HG03103 (cell line): ENCODE measurements around the gene STYXL1.

Experiments used
- ATAC-seq: cut with Tn5 transposase; IDR thresholded peaks from one replicate; pipeline ENCODE4 v1.9.1; 2021; ENCODE audit warnings: low read depth; ENCODE audit not compliant: unreplicated experiment

Gene STYXL1

DNA sequence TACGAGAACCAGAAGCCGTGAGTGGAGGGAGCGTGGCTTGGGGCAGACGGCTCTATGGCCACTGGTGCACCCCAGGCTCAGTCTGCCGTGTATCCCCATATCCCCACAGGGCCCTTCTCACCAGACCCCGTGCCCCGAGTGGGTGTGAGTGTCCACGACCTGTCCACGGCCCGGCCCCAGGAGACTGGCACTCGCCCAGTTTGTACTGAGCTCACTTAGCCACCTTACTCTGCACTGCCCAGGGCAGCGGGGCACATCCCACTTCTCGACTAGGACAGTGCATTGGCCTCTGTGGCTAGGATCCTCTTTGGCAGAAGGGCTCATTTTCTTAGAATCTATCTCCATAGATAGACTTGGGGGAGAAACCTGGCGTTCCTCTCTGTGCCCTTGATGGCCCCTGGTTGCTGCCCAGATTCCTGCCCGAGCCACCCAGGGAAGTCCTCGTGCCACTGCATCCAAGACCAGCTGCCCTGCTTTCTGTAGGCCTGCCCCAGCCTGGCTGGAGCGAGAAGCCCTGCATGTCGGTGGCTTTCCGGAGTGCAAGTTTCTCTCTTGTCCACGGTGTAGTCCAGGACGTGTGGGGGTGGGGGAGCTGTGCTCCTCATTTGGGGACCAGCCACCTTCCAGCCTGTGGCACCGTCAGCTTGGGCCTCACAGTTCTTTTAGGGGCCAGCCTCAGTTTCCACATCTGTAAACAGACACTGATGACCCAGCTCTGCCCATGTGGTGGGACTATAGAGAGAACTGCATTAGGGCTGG is 65.3 kb downstream of the STYXL1 start:
- no peak for ATAC-seq

DNA sequence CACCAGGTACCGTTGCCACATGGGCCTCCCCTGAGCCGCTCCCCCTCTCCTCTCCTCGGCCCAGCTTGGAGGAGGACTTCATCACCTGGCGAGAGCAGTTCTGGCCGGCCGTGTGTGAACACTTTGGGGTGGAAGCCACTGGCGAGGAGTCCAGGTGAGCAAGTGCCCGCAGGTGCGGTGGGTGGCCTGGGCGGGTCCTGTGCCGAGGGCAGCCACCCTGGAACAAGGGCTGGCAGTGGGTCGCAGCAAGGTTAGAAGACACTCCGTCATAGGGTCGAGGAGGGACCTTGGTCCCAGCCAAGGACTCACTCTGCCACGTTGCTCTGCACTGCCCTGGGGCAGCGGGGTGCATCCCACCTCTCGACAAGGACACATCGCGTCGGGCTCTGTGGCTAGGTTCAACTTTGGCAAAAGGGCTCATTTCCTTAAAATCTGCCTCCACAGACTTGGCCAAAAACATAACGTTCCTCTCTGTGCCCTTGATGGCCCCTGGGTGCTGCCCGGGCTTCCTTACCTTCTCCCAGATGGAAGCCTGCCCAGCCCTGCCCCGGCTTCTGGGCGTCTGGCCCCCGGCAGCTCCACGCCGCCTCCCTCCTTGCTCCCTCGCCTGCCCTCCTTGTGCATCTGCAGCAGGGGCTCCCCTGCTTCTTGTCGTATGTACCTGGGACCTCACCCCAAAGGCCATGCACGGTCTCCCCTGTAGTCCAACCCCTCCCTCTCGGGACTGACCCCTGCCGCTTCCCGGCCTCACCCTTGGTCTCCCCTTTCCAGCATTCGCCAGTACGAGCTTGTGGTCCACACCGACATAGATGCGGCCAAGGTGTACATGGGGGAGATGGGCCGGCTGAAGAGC is 66.1 kb downstream of the STYXL1 start:
- ATAC-seq: no peak

DNA sequence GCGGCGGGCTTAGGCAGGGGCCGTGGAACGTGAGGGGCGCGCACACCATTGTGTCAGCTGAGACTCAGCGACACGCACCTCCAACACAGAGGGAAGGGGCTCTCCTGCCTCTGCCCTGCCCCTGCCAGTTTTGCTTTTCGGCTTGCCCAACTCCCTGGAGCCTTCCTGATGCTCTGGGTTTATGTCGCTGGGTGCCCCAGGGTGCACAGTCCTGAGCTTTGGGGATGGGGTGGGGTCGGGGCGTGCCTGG is 66.7 kb downstream of the STYXL1 start:
- no peak for ATAC-seq

DNA sequence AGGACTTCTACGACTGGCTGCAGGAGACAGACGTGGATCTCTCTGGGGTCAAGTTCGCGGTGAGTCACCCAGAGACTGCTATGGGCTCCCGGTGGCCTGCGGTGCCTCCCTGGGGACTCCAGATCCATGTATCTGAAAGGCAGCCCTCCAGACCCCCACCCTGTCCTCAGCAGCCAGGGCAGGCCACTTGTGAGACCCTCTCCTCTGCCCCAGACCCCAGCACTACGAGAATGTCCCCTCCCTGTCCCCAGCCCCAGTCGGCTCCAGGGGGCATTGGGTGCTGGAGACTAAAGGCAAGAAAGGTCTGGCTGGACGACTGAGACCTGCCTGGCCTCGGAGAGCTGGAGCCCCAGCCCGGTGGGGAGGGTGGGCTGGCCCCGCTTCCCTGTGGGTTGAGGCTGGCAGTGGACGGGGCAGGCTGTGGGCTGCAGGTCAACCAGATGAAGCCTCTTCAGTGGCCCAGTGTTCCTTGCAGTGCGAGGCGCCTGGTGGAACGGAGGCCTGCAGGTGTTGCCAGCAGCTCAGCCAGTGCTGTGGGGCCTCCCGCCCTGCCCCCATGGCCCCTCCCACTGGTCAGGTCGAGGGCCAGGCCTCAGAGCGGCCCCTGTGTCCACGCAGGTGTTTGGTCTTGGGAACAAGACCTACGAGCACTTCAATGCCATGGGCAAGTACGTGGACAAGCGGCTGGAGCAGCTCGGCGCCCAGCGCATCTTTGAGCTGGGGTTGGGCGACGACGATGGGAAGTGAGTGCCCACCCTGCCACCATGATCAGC is 67.2 kb downstream of the STYXL1 start:
- no peak for ATAC-seq

DNA sequence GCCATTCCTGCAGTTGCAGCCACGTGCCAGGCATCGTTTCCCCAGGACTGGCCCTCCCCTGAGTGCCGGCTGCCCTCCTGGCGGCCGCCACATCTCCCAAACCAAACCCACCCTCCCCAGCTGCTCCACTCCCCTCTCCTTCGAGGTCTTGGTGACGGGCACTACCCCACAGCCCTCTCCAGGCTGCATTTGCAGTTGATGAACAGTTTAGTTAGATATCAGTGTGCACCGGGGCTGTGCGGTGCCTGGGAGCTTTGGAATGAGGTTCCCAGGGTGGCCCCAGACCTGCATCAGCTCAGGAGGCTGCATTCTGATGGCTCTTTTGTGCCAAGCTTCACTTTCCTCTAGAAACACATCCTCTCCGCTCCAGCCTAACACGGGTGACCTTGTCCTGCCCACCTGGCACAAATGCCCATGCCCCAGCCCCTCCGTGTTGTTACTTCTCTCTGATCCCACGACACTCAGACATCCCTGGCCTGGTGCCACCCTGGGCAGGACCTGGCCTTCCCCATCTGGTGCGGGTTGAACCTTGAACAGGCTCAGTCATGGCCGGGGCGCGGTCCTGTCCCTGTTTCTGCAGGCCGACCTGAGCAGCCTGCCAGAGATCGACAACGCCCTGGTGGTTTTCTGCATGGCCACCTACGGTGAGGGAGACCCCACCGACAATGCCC is 67.9 kb downstream of the STYXL1 start:
- ATAC-seq: no peak

DNA sequence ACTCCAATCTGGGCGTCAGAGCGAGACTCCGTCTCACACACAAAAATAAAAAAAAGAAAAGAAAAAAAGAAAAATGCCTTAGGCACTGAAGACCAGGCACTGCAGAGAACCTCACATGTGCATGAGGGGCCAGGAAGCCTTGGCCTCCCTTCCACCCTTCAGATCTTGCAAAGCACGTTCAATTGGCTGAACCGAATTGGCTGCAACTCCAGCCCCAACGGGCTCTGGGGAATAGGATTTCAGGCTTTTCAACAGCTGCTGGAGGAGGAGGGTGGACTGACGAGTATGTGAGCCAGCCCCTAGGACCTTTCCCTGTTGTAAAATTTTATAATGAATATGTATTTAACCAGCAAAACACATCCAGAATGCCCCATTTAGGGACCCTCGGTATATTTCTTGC is 70.1 kb downstream of the STYXL1 start:
- ATAC-seq: no peak

DNA sequence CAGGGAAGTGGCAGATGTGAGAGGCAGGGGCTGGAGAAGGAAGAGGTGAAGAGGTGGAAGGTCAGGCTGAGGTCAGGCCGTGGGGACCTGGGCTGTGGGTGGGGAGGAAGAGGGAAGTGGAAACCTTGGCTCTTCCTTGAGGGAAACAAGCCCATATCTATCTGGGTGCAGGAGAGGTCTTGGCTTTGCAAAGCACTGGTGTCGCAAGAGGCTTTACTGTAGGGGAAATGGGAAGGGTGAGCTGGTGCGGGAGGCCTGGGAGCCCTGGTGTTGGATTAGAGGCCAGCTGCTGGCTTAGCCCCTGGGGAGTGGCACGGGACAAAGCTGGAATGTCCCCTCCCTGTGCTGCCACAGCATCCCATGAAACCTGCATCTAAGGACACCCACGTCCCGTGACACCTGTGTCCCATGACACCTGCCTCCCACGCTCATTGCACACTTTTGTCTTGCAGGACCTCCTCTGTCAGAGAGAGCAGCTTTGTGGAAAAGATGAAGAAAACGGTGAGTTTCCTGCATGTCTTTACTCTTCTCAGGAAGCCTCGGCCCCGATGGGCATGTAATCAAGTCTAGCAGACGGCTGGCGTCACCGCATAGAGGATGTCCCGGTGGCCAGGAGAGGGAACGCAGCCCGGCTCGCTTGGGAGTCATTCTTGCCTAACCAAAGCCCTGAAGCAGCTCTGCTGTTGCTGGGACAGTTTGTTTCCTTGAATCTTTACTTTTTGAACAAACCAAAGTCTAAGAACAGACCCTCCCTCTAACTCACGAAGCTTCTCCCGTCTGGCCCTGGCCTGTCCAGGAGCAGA is 75.6 kb downstream of the STYXL1 start:
- no peak for ATAC-seq

DNA sequence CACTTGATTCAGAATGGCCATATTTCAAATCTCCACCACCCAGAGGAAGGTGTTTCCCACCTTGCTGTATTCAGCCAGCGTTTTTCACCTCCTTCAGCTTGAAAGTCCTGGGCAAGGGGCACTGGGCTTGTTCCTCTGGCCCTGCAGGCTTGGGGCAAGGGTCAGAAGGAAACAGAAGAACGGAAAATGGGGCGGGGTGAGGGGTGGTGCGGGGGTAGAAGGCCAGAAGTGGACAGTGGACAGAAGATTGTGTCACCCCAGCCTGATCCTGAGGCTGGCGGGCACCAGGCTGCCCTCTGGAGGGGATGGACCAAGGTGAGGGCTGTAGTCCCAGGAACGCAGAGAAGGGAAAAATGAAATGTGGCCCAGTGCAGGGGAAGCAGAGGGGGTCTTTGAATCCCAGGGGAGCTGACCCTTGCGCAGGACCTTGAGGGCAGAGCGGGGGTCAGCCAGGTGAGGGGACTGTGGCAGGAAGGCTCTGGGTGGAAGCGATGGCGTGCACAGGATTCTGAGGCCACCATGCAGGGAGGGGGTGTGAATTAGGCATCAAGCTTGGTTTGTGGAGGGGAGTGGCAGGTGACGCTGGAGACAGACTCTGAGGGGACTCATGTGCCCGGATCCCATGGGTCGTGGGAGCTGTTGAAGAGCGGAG is 76.4 kb downstream of the STYXL1 start:
- no peak for ATAC-seq

DNA sequence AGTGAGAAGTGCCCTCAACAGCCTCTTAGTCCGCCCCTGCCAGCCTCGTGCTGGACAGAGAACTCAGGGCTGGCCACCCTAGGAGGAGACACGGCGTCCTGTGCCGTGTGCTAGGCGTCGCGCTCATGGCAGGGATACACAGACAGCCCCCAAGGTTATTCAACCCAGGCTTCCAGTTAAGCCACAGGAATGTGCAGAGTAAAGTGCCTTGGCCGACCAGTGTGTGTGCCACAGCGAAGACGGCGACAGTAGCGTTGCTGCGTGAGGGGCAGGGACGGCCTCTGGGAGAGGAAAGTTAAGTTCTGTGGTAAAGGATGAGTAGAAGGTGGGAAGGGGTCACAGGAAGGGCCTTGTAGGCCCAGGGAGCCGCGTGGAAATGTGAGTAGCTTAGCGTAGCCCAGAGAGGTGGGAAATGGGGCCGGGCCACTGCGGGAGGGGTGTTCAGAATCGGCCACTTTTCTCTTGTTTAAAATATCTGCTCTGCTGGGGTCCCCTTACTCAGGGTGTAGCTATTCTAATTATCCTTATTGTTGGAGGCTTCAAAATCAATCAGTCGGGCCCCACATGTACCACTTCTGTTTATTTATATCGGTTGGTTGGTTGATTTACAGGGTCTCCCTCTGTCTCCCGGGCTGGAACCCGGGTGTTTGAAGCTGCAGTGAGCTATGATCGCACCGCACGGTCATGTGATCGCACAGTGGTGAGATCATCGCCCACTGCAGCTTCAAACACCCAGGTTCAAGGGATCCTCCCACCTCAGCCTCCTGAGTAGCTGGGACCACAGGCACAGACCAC is 77.9 kb downstream of the STYXL1 start:
- no peak for ATAC-seq

DNA sequence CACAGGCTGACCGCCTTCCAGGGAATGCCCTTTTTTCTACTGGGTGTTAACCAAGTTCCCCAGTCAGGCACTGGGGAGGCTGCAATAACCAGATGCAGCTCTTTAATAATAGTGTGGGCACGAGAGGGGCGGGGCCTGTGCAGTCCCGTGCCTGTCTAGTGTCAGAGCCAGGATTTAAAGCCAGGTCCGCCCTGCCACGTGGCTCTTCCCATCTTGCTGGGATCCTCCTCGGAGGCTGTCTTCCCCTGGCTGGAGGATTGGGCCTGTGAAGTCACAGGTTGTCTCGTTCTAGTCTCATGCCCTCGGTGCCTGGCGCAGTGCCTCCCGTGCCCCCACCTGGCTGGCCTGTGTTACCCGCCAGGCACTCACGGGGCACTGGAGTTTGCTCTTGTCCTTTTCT is 78.6 kb downstream of the STYXL1 start:
- ATAC-seq: no peak

DNA sequence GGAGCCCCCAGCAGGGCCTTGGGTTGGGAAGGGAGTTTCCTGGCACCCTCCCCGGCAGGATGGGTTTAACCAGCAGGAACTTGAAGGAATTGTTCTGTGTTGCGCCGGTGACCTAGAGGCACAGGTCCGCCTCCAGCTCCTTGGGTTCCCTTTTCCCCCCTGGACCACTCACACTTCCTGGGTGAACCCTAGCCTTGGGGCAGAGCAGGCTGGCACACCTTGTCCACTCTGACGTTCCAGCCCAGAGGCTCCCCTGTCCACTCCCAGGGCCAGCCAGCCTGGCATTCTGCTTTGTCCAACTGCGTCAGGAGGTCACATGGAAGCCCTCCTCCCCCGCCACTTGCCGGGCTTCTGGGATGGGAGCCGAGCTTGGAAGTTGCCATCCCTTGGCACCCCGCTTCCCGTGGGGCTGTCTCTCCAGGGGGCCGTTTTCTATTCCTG is 79.2 kb downstream of the STYXL1 start:
- no peak for ATAC-seq

DNA sequence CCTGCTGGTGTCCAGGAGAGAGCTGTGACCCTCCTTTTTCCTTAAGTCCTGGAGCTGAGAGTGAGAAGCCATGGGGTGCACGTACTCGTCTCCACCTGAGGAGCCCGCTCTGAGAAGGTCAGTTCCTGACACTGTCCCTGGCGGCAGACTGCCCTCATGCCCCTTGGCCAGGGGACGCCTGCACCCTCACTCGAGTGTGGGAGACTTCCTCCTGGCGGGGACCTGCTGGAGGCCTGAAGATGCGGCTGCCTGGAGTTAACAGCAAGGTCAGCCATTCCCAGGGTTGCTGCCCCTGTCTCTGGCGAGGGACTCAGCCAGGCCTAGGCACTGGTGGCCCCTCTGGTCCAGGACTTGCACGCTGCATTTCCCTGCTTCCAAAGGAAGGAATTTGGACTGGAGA is 79.8 kb downstream of the STYXL1 start:
- ATAC-seq: no peak

DNA sequence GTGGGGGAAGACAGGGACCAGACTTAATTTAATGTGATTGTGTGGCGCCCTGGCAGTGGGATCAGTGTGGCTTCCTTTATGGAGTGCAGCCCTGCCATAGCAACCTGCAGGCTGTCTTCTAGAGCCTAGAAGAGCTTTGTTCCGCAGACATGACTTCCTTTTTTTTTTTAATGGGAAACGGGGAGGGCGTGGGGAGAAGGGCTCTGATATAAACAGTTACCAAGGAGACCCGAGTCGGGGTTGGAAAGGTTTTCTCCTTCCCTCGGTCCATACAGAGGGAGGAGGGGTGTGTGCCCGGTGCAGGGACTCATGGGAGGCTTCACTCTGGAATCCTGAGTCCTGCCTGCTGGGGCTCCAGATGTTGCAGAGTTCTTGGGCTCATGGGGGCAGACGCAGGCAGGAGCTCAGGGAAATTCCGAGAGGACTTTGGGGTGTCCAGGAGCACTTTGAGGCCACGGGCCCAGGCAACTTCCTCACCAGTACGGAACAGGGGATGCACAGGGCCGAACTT is 80.3 kb downstream of the STYXL1 start:
- ATAC-seq: no peak

DNA sequence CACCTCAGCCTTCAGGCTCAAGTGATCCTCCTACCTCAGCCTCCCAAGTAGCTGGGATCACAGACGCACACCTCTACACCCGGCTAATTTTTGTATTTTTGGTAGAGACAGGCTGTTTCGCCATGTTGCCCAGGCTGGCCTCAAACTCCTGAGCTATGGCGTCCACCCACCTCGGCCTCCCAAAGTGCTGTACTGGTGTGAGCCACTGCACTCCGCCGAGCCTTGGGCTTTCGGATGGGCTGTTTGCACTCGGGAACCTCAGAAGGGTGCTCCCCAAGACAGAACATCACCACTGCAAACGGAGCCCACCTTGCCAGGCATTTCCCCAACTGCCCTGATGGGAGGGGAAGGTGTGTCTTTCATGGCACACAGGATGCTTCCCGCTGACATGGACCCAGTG is 80.7 kb downstream of the STYXL1 start:
- no peak for ATAC-seq

DNA sequence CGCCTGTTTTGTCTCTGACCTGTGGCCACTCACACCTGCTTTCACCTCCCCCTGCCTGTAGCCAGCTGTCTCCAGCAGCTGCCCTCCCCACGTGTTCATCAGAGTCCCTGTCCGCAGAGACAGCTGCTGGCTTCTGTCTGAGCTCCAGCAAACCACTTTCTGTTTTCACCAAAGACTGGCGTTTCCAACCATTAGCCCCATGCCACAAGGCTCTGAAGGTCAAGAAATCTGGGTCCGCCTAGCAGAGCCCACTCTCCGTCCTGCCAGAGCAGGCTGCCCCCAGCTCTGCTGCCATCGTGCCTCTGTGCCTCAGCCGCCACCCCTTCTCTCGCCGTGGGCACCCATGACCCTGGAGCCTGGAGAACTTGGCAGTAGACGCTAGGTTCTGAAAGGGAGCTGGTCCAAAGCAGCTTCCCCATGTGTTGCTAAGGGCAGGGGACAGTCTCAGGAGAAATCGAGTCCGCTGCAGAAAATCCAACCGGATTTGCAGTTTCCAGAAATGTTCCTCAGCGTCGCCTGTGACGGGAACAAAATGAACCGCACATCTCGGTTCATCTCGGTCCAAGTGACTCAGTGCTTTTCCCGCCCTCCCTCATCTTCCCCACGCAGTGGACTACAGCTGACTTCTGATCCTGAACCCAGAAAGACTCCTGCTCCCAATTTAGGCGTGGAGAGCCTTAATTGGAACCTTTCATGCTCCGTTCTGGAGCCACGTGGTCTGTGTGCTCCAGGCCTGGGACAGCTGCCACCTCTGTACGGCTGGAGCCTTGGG is 81.4 kb downstream of the STYXL1 start:
- ATAC-seq: no peak

DNA sequence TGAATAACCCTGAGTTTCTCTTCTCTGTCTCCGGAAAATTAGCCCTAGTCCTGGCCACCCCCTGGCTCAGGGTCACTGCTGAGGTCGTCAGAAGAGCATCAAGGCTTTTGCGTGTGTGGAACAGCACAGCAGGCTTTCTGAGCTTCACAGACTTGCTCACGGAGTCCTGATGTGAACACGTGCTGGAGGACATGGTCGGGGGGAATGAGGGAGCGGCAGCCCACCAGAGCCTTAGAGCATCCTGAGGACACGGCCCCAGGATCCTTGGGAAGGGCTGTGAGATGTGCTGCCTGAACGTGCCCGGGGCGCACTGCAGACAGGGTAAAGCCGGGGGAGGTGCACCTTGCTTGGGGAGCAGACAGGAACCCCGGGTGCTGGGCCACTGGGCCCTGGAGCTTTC is 82.2 kb downstream of the STYXL1 start:
- no peak for ATAC-seq

DNA sequence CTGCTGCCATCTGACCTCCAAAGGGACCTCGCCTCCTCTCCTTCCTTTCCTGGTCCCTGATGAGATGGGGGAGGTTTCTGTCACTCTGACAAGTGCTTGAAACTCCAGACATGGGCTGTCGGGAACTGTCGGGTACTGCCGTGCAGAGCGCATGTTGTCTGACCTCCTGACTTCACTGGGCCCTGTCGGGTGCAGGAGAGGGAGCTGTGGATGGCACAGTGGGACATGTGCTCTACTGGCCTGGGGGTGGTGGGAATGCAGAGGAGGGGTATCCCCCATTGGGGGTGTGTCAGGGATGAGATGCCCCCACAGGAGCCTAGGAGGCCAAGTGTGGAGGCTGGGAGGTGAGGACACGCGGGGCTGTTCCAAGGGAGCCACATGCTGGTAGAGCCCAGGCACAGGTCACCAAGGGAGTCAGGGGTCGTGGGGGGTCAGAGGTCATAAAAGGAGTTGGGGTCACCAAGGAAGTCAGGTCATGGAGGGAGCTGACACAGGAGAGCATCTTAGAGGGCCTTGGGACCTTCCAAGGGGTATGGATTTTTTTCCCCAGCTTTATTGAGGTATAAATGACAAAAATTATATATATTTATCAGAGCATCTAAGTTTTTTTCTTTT is 84.3 kb downstream of the STYXL1 start:
- no peak for ATAC-seq
